Spleen (tissue), 11 donors: ENCODE data around the gene F13A1. TPM values are rescaled to one million over a fixed set of nuclear protein-coding genes. Genes with fewer than 3 reads are reported as not detected.

Experiments used
- DNase-seq: peaks from one replicate; pipeline ENCODE4 v3.0.0-alpha.2; 2020
- H3K27ac ChIP-seq, 8 donors: fragments of 200-600 bp; sonication (generic) in 7 of 8; 1 replicate in 4 of 8; 2 replicates in 4 of 8; pipeline versions ENCODE4 v1.5.0 to v1.8.0; 2016 to 2021; ENCODE audit warnings: inconsistent platforms in 4 of 8, mild to moderate bottlenecking in 4 of 8, moderate library complexity in 1 of 8
- H3K27me3 ChIP-seq, 7 donors: fragments of 200-600 bp; sonication (generic) in 6 of 7; replicated peaks in 1 of 7; 1 replicate in 4 of 7; 2 replicates in 3 of 7; pipeline versions ENCODE4 v1.5.0 to v1.8.0; 2016 to 2021; ENCODE audit warnings: inconsistent platforms in 3 of 7, mild to moderate bottlenecking in 1 of 7
- H3K36me3 ChIP-seq, 6 donors: fragments of 200-600 bp; sonication (generic) in 5 of 6; 1 replicate in 4 of 6; 2 replicates in 2 of 6; pipeline versions ENCODE4 v1.5.0 to v1.8.0; 2016 to 2021; ENCODE audit warnings: inconsistent platforms in 2 of 6
- H3K4me1 ChIP-seq, 6 donors: fragments of 200-600 bp; sonication (generic) in 5 of 6; 1 replicate in 3 of 6; 2 replicates in 3 of 6; pipeline versions ENCODE4 v1.5.0 to v1.8.0; 2016 to 2021; ENCODE audit warnings: inconsistent platforms in 3 of 6
- H3K4me3 ChIP-seq, 8 donors: fragments of 200-600 bp; sonication (generic) in 7 of 8; 1 replicate in 4 of 8; 2 replicates in 4 of 8; pipeline versions ENCODE4 v1.5.0 to v1.8.0; 2016 to 2021; ENCODE audit warnings: inconsistent platforms in 4 of 8, mild to moderate bottlenecking in 4 of 8, moderate library complexity in 2 of 8
- H3K9me3 ChIP-seq, 8 donors: fragments of 200-600 bp; sonication (generic) in 7 of 8; 1 replicate in 4 of 8; 2 replicates in 4 of 8; pipeline versions ENCODE4 v1.5.0 to v1.8.0; 2016 to 2021; ENCODE audit warnings: inconsistent platforms in 4 of 8
- POLR2A ChIP-seq, 3 donors: fragments of 450-650 bp; IDR thresholded peaks; one replicate each; pipeline ENCODE4 v1.5.1; 2017; ENCODE audit warnings: antibody characterized with exemption in 3 of 3, mild to moderate bottlenecking in 1 of 3
- POLR2AphosphoS5 ChIP-seq, 3 donors: sonication (generic); formaldehyde crosslinking; IDR thresholded peaks; one replicate each; pipeline ENCODE4 v1.5.1; 2017; ENCODE audit warnings: antibody characterized with exemption in 3 of 3
- WGBS, 5 donors: extraction: QIAGEN DNeasy Blood & Tissue Kit in 3 of 5; methylation state at CpG; one replicate each; pipeline versions ENCODE4 v1.1.5 to v1.1.7; 2013 to 2018; 5-methylcytosine and 5-hydroxymethylcytosine counted together
- intact Hi-C: fragments of 100-400 bp; cut with DNase I; formaldehyde crosslinking; loops from one replicate; pipeline ENCODE4 v1.15.0; 2023; ENCODE audit warnings: low total_unique reads
- microRNA-seq, 3 donors: library from miRNA; unstranded; fragments of <30 nt; microRNA quantifications; one replicate each; pipeline versions ENCODE4 to v1.1.0, GENCODE V29; 2019 to 2020
- polyA plus RNA-seq, 3 donors: library from polyadenylated mRNA; stranded (reverse); fragments of 200-250 nt; gene quantifications; one replicate each; pipeline ENCODE4 v1.2.1, GENCODE V29; 2013
- small RNA-seq, 4 donors: library from RNA; depleted of rRNA; stranded (forward); fragments of <200 nt; gene quantifications; one replicate each; pipeline ENCODE3, GENCODE V24; 2016
- total RNA-seq, 7 donors: library from RNA; depleted of rRNA in 3 of 7; stranded (reverse); fragments of >200 nt in 3 of 7; fragmentation: NEBNext Ultra II Directional in 4 of 7; extraction: Animal tissue kit (Norgen Biotek cat#: 25700) in 4 of 7; gene quantifications; one replicate each; pipeline versions ENCODE4 v1.1.0 to v1.2.1, GENCODE V29; 2016 to 2021
- TF ChIP-seq, protein P1 (sequence below), 11 experiments: fragments of 200-600 bp in 7 of 11; fragments of 450-650 bp in 4 of 11; sonication (generic) in 4 of 11; IDR thresholded peaks in 8 of 11; conservative IDR thresholded peaks in 3 of 11; 1 replicate in 7 of 11; 2 replicates in 4 of 11; pipeline versions ENCODE4 v1.4.0 to v1.8.0; 2016 to 2021; ENCODE audit warnings: antibody characterized with exemption in 11 of 11, inconsistent platforms in 4 of 11, mild to moderate bottlenecking in 1 of 11
- donor health status: healthy with polysubstance abuse.
- donor health status: DM: no; HTN: no; CAD: no; lungs with moderate emphysema.
- donor health status: DM: no; HTN: no; CAD: no.
- donor health status: Bipolar disorder and iron deficiency.
- donor health status: healthy.
- donor health status: DM: no; HTN: no; CAD: no.
- donor health status: DM: yes; HTN: yes; CAD: no.

The F13A1 gene
- total and polyA plus RNA-seq, 10 donors, result 1.8 to 41.5 (median 25.9) TPM

DNA sequence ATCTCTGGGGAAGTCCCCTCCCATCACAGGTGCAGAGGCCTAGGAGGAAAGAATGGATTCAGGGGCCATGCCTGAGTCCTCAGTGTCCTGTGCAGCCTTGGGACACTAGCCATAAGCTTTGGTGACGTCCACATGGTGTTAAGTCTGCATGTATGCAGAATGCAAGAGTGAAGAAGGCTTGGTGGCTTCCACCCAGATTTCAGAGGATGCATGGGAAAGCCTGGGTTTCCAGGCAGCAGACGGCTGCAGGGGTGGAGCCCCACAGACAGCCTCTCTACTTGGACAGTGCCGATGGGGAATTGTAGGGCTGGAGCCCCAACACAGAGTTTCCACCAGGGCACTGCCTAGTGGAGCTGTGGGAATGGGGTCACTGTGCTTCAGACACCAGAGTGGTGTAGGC lies 196.7 kb downstream of the F13A1 start:
- H3K27me3 ChIP-seq, result peaks cover 0 to 10% (median 0%) of the 10 kb centered on the region in 7 donors
- H3K4me3 ChIP-seq, result no peak overlapping the region
- 43 to 72% (median 62%) methylated on average over 3 of the region's 3 CpGs for WGBS, 5 donors
- no peaks in the 10 kb centered on the region for H3K36me3 ChIP-seq
- no peak overlapping the region for H3K27ac ChIP-seq
- no peaks in the 10 kb centered on the region for H3K4me1 ChIP-seq
- H3K9me3 ChIP-seq, result peaks cover 0 to 19% (median 13%) of the 10 kb centered on the region in 8 donors
- TF ChIP-seq, protein P1, sequence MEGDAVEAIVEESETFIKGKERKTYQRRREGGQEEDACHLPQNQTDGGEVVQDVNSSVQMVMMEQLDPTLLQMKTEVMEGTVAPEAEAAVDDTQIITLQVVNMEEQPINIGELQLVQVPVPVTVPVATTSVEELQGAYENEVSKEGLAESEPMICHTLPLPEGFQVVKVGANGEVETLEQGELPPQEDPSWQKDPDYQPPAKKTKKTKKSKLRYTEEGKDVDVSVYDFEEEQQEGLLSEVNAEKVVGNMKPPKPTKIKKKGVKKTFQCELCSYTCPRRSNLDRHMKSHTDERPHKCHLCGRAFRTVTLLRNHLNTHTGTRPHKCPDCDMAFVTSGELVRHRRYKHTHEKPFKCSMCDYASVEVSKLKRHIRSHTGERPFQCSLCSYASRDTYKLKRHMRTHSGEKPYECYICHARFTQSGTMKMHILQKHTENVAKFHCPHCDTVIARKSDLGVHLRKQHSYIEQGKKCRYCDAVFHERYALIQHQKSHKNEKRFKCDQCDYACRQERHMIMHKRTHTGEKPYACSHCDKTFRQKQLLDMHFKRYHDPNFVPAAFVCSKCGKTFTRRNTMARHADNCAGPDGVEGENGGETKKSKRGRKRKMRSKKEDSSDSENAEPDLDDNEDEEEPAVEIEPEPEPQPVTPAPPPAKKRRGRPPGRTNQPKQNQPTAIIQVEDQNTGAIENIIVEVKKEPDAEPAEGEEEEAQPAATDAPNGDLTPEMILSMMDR (IDR thresholded peaks at IDR 0.05 in 8 of 11, conservative IDR thresholded peaks at IDR 0.05 in 3 of 11), result no peak
- no peak for TF ChIP-seq POLR2A (IDR thresholded peaks at IDR 0.05)
- no peak for DNase-seq
- intact Hi-C loops, result no loop called here

DNA sequence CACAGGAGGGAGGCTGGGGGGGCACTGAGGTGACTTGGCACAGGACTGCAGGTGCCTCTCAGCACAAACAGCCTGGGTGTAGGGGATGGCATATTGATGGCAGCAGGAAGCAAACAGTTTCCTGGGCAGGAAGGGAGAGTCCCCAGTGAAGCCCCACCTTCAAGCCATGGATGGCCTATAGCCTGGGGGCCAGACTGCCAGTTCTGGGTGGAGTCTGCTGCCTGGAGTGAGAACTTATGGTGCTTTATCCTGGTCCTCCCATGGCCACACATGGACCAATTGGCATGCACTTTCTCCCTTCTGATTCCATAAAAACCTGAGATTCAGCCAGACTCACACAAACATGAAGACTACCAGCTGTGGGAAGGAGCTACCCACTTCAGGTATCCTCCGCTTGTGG lies 198.5 kb downstream of the F13A1 start:
- TF ChIP-seq POLR2AphosphoS5 (IDR thresholded peaks at IDR 0.05), result no peak
- no peak for TF ChIP-seq POLR2A (IDR thresholded peaks at IDR 0.05)
- TF ChIP-seq, protein P1 (IDR thresholded peaks at IDR 0.05 in 8 of 11, conservative IDR thresholded peaks at IDR 0.05 in 3 of 11), result no peak
- Histone ChIP-seq H3K36me3 (no peaks in the 10 kb centered on the region), H3K4me1 (no peaks in the 10 kb centered on the region), H3K9me3 (peaks cover 0 to 35% (median 13%) of the 10 kb centered on the region in 8 donors), H3K4me3 (no peak overlapping the region), H3K27me3 (peaks cover 0 to 8% (median 0%) of the 10 kb centered on the region in 7 donors), H3K27ac (no peak overlapping the region)
- WGBS, 5 donors, result 95 to 100% (median 100%) methylated on average over 1 of the region's 1 CpG
- intact Hi-C loops, result no loop called here
- DNase-seq, result no peak

GRCh38 chr6:6105472-6106036 lies 214.9 kb downstream of the F13A1 start:
- Histone ChIP-seq H3K27me3 (no peaks in the 10 kb centered on the region), H3K36me3 (no peaks in the 10 kb centered on the region), H3K9me3 (peaks cover 0 to 38% (median 5%) of the 10 kb centered on the region in 8 donors), H3K27ac (no peak overlapping the region), H3K4me1 (no peaks in the 10 kb centered on the region), H3K4me3 (no peak overlapping the region)
- intact Hi-C loops, result no loop called here
- no peak for TF ChIP-seq POLR2AphosphoS5 (IDR thresholded peaks at IDR 0.05)
- TF ChIP-seq, protein P1 (IDR thresholded peaks at IDR 0.05 in 8 of 11, conservative IDR thresholded peaks at IDR 0.05 in 3 of 11), result peak in 3 of 11 experiments; percentile 22 to 33 (median 23)
- no peak for DNase-seq

Small RNA genes lying within 50 kb of the gene (microRNA-seq; reads per million reads assigned to microRNA genes)
- gene MIR5683 (0 reads per million in 3 donors), gene MIR7853 (0 reads per million in 3 donors)

Small RNA genes lying within 50 kb of the gene (small RNA-seq; reads per million reads assigned to genes)
- 0 to 0.23 (median 0.10) reads per million in 4 donors for gene MIR7853
